H9 (cell line): ENCODE results near the gene AKR7A2. TPM values are rescaled to one million over a fixed set of nuclear protein-coding genes. Genes with fewer than 3 reads are reported as not detected.

Experiments
- DNase-seq: peaks from one replicate; pipeline ENCODE4 v3.0.0-alpha.2; 2017
- H2AFZ ChIP-seq: one replicate; pipeline ENCODE4 v1.6.1; 2013; ENCODE audit warnings: mild to moderate bottlenecking, low read length, control low read depth, moderate library complexity
- H2AK5ac ChIP-seq: 2 replicates; pipeline ENCODE4 v1.6.1; 2013; ENCODE audit warnings: low read length, control low read depth, mixed read lengths; ENCODE audit not compliant: insufficient read length
- H2BK120ac ChIP-seq: one replicate; pipeline ENCODE4 v1.6.1; 2013; ENCODE audit warnings: low read depth, mild to moderate bottlenecking, low read length, control low read depth, inconsistent platforms; ENCODE audit not compliant: poor library complexity, severe bottlenecking
- H2BK12ac ChIP-seq: 2 replicates; pipeline ENCODE4 v1.6.1; 2013; ENCODE audit warnings: low read length, control low read depth, mixed read lengths, low read depth; ENCODE audit not compliant: insufficient read length
- H2BK15ac ChIP-seq: 2 replicates; pipeline ENCODE4 v1.6.1; 2013; ENCODE audit warnings: low read depth, low read length, control low read depth
- H2BK20ac ChIP-seq: one replicate; pipeline ENCODE4 v1.6.1; 2013; ENCODE audit warnings: low read depth, mild to moderate bottlenecking, low read length, control low read depth, inconsistent platforms; ENCODE audit not compliant: poor library complexity, severe bottlenecking
- H2BK5ac ChIP-seq: 2 replicates; pipeline ENCODE4 v1.6.1; 2013; ENCODE audit warnings: low read length, control low read depth, mixed read lengths; ENCODE audit not compliant: insufficient read length
- H3K14ac ChIP-seq: 2 replicates; pipeline ENCODE4 v1.6.1; 2013; ENCODE audit warnings: low read length, control low read depth; ENCODE audit not compliant: insufficient read depth
- H3K18ac ChIP-seq: 2 replicates; pipeline ENCODE4 v1.6.1; 2013; ENCODE audit warnings: low read depth, mild to moderate bottlenecking, mixed read lengths, low read length, control low read depth; ENCODE audit not compliant: insufficient read length
- H3K23ac ChIP-seq: 2 replicates; pipeline ENCODE4 v1.6.1; 2013; ENCODE audit warnings: low read length, control low read depth, mixed read lengths, low read depth; ENCODE audit not compliant: insufficient read length
- H3K23me2 ChIP-seq: 2 replicates; pipeline ENCODE4 v1.6.1; 2013; ENCODE audit warnings: low read depth, mild to moderate bottlenecking, mixed read lengths, low read length, control low read depth; ENCODE audit not compliant: insufficient read length, poor library complexity, severe bottlenecking
- H3K27ac ChIP-seq: 2 replicates; pipeline ENCODE4 v1.5.1; 2013; ENCODE audit warnings: low read length, control low read depth, mixed read lengths, low read depth; ENCODE audit not compliant: insufficient read length
- H3K27me3 ChIP-seq: 2 replicates; pipeline ENCODE4 v1.6.1; 2013; ENCODE audit warnings: low read length, control low read depth, inconsistent platforms; ENCODE audit not compliant: insufficient read depth
- H3K4ac ChIP-seq: 2 replicates; pipeline ENCODE4 v1.6.1; 2013; ENCODE audit warnings: low read depth, mild to moderate bottlenecking, control low read depth, inconsistent platforms, low read length, moderate library complexity
- H3K4me1 ChIP-seq: 2 replicates; pipeline ENCODE4 v1.6.1; 2013; ENCODE audit warnings: low read length, control low read depth, inconsistent platforms; ENCODE audit not compliant: insufficient read depth
- H3K4me2 ChIP-seq: 2 replicates; pipeline ENCODE4 v1.6.1; 2013; ENCODE audit warnings: low read length, control low read depth, mixed read lengths; ENCODE audit not compliant: insufficient read length, insufficient read depth
- H3K56ac ChIP-seq: 2 replicates; pipeline ENCODE4 v1.6.1; 2013; ENCODE audit warnings: low read depth, mild to moderate bottlenecking, mixed read lengths, low read length, control low read depth; ENCODE audit not compliant: insufficient read length
- H3K79me1 ChIP-seq: 2 replicates; pipeline ENCODE4 v1.6.1; 2013; ENCODE audit warnings: low read depth, mild to moderate bottlenecking, moderate library complexity, low read length, control low read depth, inconsistent platforms; ENCODE audit not compliant: insufficient read depth, poor library complexity, severe bottlenecking
- H3K79me2 ChIP-seq: 2 replicates; pipeline ENCODE4 v1.6.1; 2013; ENCODE audit warnings: low read length, control low read depth, inconsistent platforms; ENCODE audit not compliant: insufficient read depth
- H3K9ac ChIP-seq: 2 replicates; pipeline ENCODE4 v1.6.1; 2013; ENCODE audit warnings: low read length, control low read depth, mixed read lengths; ENCODE audit not compliant: insufficient read length; ENCODE audit errors: extremely low read depth
- H3K9me3 ChIP-seq: one replicate; pipeline ENCODE4 v1.6.1; 2013; ENCODE audit warnings: low read depth, low read length, inconsistent platforms; ENCODE audit not compliant: control insufficient read depth
- H3T11ph ChIP-seq: one replicate; pipeline ENCODE4 v1.6.1; 2013; ENCODE audit warnings: mild to moderate bottlenecking, low read length, control low read depth, inconsistent platforms
- H4K20me1 ChIP-seq: one replicate; pipeline ENCODE4 v1.6.1; 2013; ENCODE audit not compliant: control insufficient read depth, insufficient read length, insufficient read depth
- H4K5ac ChIP-seq: 2 replicates; pipeline ENCODE4 v1.6.1; 2013; ENCODE audit warnings: low read depth, mild to moderate bottlenecking, mixed read lengths, low read length, control low read depth; ENCODE audit not compliant: insufficient read length
- H4K8ac ChIP-seq: replicated peaks from 2 replicates; pipeline ENCODE4 v1.6.1; 2013; ENCODE audit warnings: low read length, control low read depth, mixed read lengths, low read depth; ENCODE audit not compliant: insufficient read length
- H4K91ac ChIP-seq: 2 replicates; pipeline ENCODE4 v1.6.1; 2013; ENCODE audit warnings: low read depth, mild to moderate bottlenecking, moderate library complexity, mixed read lengths, low read length, control low read depth; ENCODE audit not compliant: insufficient read length
- H3K27ac Mint-ChIP-seq, 3 experiments: 2 replicates in 2 of 3; 3 replicates in 1 of 3; pipeline ENCODE4 v1.8.0; 2020 to 2021; ENCODE audit warnings: mixed read lengths in 3 of 3, mild to moderate bottlenecking in 1 of 3, moderate library complexity in 1 of 3
- H3K27me3 Mint-ChIP-seq: 2 replicates; pipeline ENCODE4 v1.8.0; 2021; ENCODE audit warnings: low read depth, mild to moderate bottlenecking, moderate library complexity, mixed read lengths
- H3K36me3 Mint-ChIP-seq, 3 experiments: 2 replicates in 2 of 3; 3 replicates in 1 of 3; pipeline ENCODE4 v1.8.0; 2020 to 2021; ENCODE audit warnings: low read depth in 3 of 3, mixed read lengths in 3 of 3; ENCODE audit not compliant: insufficient read depth in 1 of 3
- H3K4me1 Mint-ChIP-seq, 2 experiments: 2 replicates each; pipeline ENCODE4 v1.8.0; 2020; ENCODE audit warnings: mixed read lengths in 2 of 2
- H3K4me3 Mint-ChIP-seq, 2 experiments: 2 replicates in 1 of 2; 3 replicates in 1 of 2; pipeline ENCODE4 v1.8.0; 2020 to 2021; ENCODE audit warnings: mild to moderate bottlenecking in 2 of 2, mixed read lengths in 2 of 2, moderate library complexity in 1 of 2
- H3K9me3 Mint-ChIP-seq, 2 experiments: 2 replicates in 1 of 2; 3 replicates in 1 of 2; pipeline ENCODE4 v1.8.0; 2020; ENCODE audit warnings: mild to moderate bottlenecking in 2 of 2, mixed read lengths in 2 of 2, moderate library complexity in 1 of 2
- CTCF ChIP-seq: fragments of 200-600 bp; sonication (generic); conservative IDR thresholded peaks from 3 replicates; pipeline ENCODE4 v1.8.0; 2021; ENCODE audit warnings: antibody characterized with exemption, mild to moderate bottlenecking
- WGBS: extraction: QIAGEN DNeasy Blood & Tissue Kit; methylation state at CpG from one replicate; pipeline ENCODE4 v1.1.7; 2013; ENCODE audit warnings: missing lambda C conversion rate, low lambda C conversion rate, mixed read lengths; ENCODE audit not compliant: insufficient read length; ENCODE audit errors: extremely low coverage; 5-methylcytosine and 5-hydroxymethylcytosine counted together
- total RNA-seq: library from RNA; stranded (reverse); gene quantifications from 2 replicates; pipeline ENCODE4 v1.2.1, GENCODE V29; 2021

The AKR7A2 gene
- total RNA-seq, 1 experiment from 2014 or later: 50.3 TPM

- H3K4me1 ChIP-seq: no peaks in the 10 kb centered on the region
- no peak overlapping the region for H3K4me2 ChIP-seq
- no peak overlapping the region for H2AK5ac ChIP-seq
- no peaks in the 10 kb centered on the region for H3K9me3 ChIP-seq
- TF ChIP-seq CTCF: no peak
- no peak overlapping the region for H2BK12ac ChIP-seq
- no peak overlapping the region for H3K4me3 Mint-ChIP-seq
- H3K9me3 Mint-ChIP-seq: no peaks in the 10 kb centered on the region; a peak in 1 of 5 replicates
- H3K23me2 ChIP-seq: peaks cover 2% of the 10 kb centered on the region
- H2BK120ac ChIP-seq: no peak overlapping the region
- H3K27ac Mint-ChIP-seq: no peak overlapping the region; a peak in 1 of 7 replicates
- no peaks in the 10 kb centered on the region for H3K79me2 ChIP-seq
- H3K36me3 Mint-ChIP-seq: peaks cover 0 to 7% (median 4%) of the 10 kb centered on the region in 3 experiments; a peak in 2 of 7 replicates
- no peak overlapping the region for H2BK20ac ChIP-seq
- H3K27me3 ChIP-seq: no peaks in the 10 kb centered on the region; the same call in 1 of the 2 replicates
- H3K18ac ChIP-seq: no peak overlapping the region
- H3K27ac ChIP-seq: no peak overlapping the region
- H3K23ac ChIP-seq: no peak overlapping the region
- H3K27me3 Mint-ChIP-seq: peaks cover 20% of the 10 kb centered on the region
- no peak overlapping the region for H4K5ac ChIP-seq
- H4K20me1 ChIP-seq: no peaks in the 10 kb centered on the region
- no peak overlapping the region for H2BK5ac ChIP-seq
- no peak overlapping the region for H4K91ac ChIP-seq
- H3K4ac ChIP-seq: no peak overlapping the region
- DNase-seq: no peak
- no peak overlapping the region for H2BK15ac ChIP-seq
- no peak overlapping the region for H3K9ac ChIP-seq
- peaks cover 0 to under 1% of the 10 kb centered on the region in 2 experiments; a peak in 1 of 4 replicates for H3K4me1 Mint-ChIP-seq
- H3K56ac ChIP-seq: no peak overlapping the region
- H4K8ac ChIP-seq: no peak overlapping the region
- no peaks in the 10 kb centered on the region for H3K79me1 ChIP-seq
- no CpG with 5 or more reads among the region's 9 CpGs for WGBS
- H2AFZ ChIP-seq: no peak overlapping the region
- no peak overlapping the region for H3T11ph ChIP-seq
- no peak overlapping the region for H3K14ac ChIP-seq
These were observed 28.1 kb downstream of the AKR7A2 start for GRCh38 chr1:19283891-19284290.
